ENCODE results near the gene SCTR. TPM values are rescaled to one million over a fixed set of nuclear protein-coding genes. Genes with fewer than 3 reads are reported as not detected.

SCTR gene
- polyA plus RNA-seq, 1 experiment: not detected

DNA sequence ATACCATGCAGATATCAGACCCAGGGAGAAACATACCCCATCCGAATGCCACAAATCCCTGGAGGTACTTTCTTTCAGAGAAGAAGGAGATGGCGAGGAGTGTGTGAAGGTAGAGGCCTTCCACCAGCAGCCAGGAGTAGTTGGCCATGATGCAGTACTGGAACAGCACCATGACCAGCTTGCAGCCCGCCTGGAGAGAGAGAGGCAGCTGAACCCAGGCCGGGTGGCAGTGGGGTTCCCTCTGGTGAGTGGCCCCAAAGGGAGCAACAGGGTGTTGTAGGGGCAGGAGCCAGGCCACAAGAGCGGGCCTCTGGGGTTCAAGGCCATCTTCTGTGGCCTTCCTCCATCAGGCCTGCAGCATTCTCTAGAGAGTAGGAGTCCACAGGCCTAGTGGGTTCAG is 62.5 kb downstream of the SCTR start:
- DNase-seq (ENCODE audit: low read depth): no peak
- ChIA-PET POLR2A (no interaction called here), CTCF (interaction anchor here (0.6 to 4.0 kb wide), 3 partner anchors 11 to 26 kb away, joined by 3 to 23 read pairs (median 3); no protein-coding TSS in a partner anchor)
- H3K27me3 ChIP-seq (ENCODE audit: control insufficient read depth, insufficient read depth, low read length): no peaks in the 10 kb centered on the region; the same call in 1 of the 2 replicates
- H3K36me3 ChIP-seq (ENCODE audit: control insufficient read depth, insufficient read depth, low read length): no peaks in the 10 kb centered on the region
- no peak overlapping the region for H3K4me3 ChIP-seq (ENCODE audit: low read depth, low read length)
- TF ChIP-seq, protein P1, sequence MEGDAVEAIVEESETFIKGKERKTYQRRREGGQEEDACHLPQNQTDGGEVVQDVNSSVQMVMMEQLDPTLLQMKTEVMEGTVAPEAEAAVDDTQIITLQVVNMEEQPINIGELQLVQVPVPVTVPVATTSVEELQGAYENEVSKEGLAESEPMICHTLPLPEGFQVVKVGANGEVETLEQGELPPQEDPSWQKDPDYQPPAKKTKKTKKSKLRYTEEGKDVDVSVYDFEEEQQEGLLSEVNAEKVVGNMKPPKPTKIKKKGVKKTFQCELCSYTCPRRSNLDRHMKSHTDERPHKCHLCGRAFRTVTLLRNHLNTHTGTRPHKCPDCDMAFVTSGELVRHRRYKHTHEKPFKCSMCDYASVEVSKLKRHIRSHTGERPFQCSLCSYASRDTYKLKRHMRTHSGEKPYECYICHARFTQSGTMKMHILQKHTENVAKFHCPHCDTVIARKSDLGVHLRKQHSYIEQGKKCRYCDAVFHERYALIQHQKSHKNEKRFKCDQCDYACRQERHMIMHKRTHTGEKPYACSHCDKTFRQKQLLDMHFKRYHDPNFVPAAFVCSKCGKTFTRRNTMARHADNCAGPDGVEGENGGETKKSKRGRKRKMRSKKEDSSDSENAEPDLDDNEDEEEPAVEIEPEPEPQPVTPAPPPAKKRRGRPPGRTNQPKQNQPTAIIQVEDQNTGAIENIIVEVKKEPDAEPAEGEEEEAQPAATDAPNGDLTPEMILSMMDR (IDR thresholded peaks at IDR 0.05; ENCODE audit: insufficient read depth, low read depth, low read length): no peak

DNA sequence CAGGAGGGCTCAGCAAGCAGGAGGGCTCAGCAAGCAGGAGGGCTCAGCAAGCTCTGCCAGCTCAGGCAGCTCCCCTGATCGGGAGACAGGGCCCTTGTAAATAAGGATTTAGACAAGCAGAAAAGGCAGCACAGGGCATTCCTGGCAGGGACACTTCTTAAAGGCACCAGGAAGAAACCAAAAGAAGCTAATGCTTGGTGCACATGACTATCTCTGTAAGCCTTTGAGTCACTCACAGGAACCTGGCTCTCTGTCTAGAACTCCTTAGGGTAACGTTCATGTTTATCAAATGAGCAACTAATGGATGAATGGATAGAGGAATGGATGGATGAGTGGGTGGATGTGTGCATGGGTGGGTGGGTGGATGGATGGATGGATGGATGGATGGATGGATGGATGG is 64.2 kb downstream of the SCTR start:
- DNase-seq (ENCODE audit: low read depth): no peak
- TF ChIP-seq, protein P1 (IDR thresholded peaks at IDR 0.05; ENCODE audit: insufficient read depth, low read depth, low read length): no peak
- ChIA-PET POLR2A (no interaction called here), CTCF (interaction anchor here (0.8 to 4.0 kb wide), 2 partner anchors 16 to 19 kb away, joined by 3 to 23 read pairs; no protein-coding TSS in a partner anchor)
- Histone ChIP-seq H3K4me3 (ENCODE audit: low read depth, low read length) (no peak overlapping the region), H3K36me3 (ENCODE audit: control insufficient read depth, insufficient read depth, low read length) (no peaks in the 10 kb centered on the region), H3K27me3 (ENCODE audit: control insufficient read depth, insufficient read depth, low read length) (no peaks in the 10 kb centered on the region; the same call in 1 of the 2 replicates)

DNA sequence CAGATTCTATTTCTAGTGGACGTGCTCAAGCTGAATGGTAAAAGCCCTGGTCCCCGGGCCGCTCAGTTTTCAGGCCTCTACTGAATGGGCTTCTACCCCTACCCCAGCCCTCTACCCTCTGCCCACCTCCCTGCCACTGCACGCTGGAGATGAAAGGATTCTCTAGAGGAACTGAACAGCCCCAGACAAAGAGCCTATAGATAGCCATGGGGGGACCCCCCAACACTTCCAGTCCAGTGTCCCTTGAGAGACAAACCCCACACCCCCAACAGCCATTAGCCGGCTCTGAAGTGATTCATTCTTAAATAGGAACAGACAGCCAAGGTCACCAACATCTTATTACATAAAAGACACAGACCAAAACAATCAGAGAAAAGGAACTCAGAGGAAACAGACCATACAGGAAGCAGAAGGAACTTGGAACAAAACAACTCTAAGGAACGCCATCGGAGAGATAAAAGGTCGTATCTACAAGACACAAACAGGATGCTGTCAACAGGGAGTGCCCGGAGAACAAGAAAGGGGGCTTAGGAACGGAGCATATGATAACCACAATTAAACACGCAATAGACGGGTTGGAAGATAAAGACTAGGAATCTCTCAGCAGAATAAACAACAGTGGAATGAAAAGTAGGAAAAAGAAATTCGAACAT is 69.1 kb downstream of the SCTR start:
- CTCF ChIA-PET: no interaction called here
- Histone ChIP-seq H3K36me3 (ENCODE audit: control insufficient read depth, insufficient read depth, low read length) (no peaks in the 10 kb centered on the region), H3K4me3 (ENCODE audit: low read depth, low read length) (no peak overlapping the region), H3K27me3 (ENCODE audit: control insufficient read depth, insufficient read depth, low read length) (no peaks in the 10 kb centered on the region; the same call in 1 of the 2 replicates)
- no peak for DNase-seq (ENCODE audit: low read depth)
- TF ChIP-seq, protein P1 (IDR thresholded peaks at IDR 0.05; ENCODE audit: insufficient read depth, low read depth, low read length): no peak
- POLR2A ChIA-PET: no interaction called here

DNA sequence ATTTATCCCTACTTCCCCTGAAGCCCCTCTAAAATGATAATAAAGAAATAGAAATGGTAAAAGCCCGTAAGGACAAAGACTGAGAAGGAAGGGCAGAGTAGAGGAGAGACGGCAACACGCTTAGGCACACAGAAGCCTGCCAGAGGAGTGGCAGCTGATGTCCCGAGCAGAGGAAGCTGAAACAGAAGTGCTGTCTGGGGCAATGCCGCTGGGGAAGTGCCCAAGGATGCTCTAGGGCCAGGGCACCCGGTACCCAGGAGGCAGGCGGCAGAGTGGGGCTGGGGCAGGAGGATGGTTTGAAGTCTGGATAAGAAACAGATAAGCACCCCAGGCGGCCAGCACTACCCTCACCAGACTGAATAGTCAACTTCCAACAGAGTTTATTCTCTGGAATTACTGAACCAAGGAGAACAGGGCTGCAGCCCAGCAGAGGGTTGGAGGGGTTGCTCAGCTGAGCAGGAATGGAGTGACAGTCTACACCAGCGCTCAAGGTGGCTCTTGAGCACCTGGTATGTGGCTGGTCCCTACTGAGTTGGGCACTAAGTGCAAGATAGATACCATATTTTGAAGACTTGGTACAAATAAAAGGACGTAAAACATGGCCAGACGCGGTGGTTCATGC is 70.2 kb downstream of the SCTR start:
- CTCF ChIA-PET: interaction anchor here (1.4 kb wide), 1 partner anchor 23 kb away, joined by 5 read pairs; no protein-coding TSS in a partner anchor
- Histone ChIP-seq H3K27me3 (ENCODE audit: control insufficient read depth, insufficient read depth, low read length) (no peaks in the 10 kb centered on the region; the same call in 1 of the 2 replicates), H3K4me3 (ENCODE audit: low read depth, low read length) (no peak overlapping the region), H3K36me3 (ENCODE audit: control insufficient read depth, insufficient read depth, low read length) (no peaks in the 10 kb centered on the region)
- TF ChIP-seq, protein P1 (IDR thresholded peaks at IDR 0.05; ENCODE audit: insufficient read depth, low read depth, low read length): no peak
- POLR2A ChIA-PET: no interaction called here
- DNase-seq (ENCODE audit: low read depth): no peak

DNA sequence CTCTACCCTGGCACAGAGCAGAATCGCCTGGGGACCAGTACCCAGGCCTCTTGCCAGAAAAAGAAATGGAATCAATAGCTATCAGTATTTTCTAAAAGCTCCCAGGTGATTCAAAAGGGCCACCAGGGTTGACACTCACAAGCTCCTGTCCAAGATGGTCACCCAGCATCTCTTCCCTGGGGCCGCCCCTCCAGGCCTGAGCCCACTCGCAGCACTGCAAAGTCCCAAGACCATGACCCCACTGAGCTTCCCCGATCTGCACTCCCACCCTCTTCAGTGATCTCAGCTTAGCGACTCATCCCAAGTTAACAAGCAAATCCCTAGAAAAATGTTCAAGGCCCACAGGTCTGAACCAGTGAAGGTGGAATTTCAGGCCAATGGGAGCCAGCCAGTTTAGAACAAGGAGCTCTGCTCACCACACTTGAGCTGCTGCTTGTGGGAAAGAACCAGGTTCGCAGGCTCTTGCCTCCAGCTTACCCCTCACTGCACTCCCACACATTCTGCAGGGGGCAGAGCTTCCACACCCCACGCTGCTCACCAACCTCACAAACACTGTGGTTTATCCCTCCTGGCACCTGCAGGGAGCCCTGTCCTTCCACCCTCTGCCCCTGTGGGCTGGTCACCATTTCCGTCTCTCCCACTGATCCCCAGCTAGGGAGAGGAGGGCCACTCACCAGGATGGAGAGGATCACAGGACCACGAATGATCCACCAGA is 72.8 kb downstream of the SCTR start:
- ChIA-PET POLR2A (no interaction called here), CTCF (interaction anchor here (1.1 to 2.0 kb wide), 3 partner anchors 21 to 29 kb away, joined by 3 to 7 read pairs (median 5); partner anchors contain the start of gene TMEM37)
- no peak overlapping the region for H3K4me3 ChIP-seq (ENCODE audit: low read depth, low read length)
- H3K36me3 ChIP-seq (ENCODE audit: control insufficient read depth, insufficient read depth, low read length): no peaks in the 10 kb centered on the region
- H3K27me3 ChIP-seq (ENCODE audit: control insufficient read depth, insufficient read depth, low read length): no peaks in the 10 kb centered on the region; the same call in 1 of the 2 replicates
- TF ChIP-seq, protein P1 (IDR thresholded peaks at IDR 0.05; ENCODE audit: insufficient read depth, low read depth, low read length): no peak
- DNase-seq (ENCODE audit: low read depth): no peak

Measured in BJ (cell line).